Frontal cortex (tissue), 4 donors: ENCODE data around the gene RECK. TPM values are rescaled to one million over a fixed set of nuclear protein-coding genes. Genes with fewer than 3 reads are reported as not detected.
A peak's percentile ranks its signal among the peaks of the same experiment; 100 is the strongest.
"Not testable (repeated sequence)": the region's sequence is repeated elsewhere in the genome, so short reads cannot be mapped to it uniquely, and the experiment has no call there.

ENCODE experiments used
- DNase-seq, 2 donors: peaks; one replicate each; pipeline ENCODE4 v3.0.0; 2012; ENCODE audit warnings: low spot score in 2 of 2
- FAIRE-seq: peaks from 2 replicates; lab custom pipeline; 2012; peaks lifted over from hg19 to GRCh38; lab: Jason Lieb, UNC
- total RNA-seq: library from RNA; depleted of rRNA; stranded (reverse); fragments of >200 nt; gene quantifications from one replicate; pipeline ENCODE4 v1.2.3, GENCODE V29; 2014
- donor health status: control.
- donor health status: control.
- donor health status: control.

Gene RECK, protein sequence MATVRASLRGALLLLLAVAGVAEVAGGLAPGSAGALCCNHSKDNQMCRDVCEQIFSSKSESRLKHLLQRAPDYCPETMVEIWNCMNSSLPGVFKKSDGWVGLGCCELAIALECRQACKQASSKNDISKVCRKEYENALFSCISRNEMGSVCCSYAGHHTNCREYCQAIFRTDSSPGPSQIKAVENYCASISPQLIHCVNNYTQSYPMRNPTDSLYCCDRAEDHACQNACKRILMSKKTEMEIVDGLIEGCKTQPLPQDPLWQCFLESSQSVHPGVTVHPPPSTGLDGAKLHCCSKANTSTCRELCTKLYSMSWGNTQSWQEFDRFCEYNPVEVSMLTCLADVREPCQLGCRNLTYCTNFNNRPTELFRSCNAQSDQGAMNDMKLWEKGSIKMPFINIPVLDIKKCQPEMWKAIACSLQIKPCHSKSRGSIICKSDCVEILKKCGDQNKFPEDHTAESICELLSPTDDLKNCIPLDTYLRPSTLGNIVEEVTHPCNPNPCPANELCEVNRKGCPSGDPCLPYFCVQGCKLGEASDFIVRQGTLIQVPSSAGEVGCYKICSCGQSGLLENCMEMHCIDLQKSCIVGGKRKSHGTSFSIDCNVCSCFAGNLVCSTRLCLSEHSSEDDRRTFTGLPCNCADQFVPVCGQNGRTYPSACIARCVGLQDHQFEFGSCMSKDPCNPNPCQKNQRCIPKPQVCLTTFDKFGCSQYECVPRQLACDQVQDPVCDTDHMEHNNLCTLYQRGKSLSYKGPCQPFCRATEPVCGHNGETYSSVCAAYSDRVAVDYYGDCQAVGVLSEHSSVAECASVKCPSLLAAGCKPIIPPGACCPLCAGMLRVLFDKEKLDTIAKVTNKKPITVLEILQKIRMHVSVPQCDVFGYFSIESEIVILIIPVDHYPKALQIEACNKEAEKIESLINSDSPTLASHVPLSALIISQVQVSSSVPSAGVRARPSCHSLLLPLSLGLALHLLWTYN
- total RNA-seq = 7.3 TPM

DNA sequence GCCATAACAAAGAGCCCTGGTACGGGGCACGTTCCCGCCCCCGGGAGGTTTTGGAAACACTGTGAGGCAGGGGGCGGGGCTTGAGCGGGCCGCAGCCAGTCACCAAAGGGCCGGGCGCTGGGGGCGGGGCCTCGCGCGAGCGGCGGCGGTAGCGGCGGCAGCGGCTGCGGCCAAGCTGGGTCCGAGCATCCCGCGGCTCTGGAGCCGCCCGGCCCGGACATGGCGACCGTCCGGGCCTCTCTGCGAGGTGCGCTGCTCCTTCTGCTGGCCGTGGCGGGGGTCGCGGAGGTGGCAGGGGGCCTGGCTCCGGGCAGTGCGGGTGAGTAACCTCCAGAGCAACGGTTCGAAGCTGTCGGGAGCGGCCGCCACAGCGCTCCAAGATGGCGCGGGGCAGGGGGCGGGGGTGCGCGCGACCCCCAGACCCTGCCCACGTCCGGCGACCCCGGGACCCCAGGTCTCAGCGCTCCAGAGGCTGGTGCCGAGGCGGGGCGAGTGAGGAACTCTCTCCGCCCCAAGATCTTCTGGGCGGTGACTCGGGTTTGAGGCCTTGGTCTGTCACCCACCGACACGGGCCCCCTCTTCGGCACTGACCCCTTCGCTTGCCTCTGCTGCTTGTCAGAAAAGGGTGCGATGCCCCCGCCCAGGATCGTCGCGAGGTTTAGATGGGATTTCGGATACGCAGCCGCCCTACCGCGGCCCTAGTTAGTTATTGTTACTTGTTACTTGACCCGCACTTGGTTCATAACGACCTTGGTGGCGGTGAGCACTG, at the start of gene RECK:
Gene RECK, plus strand, starts transcription at position 134 of the 769 bp plus-strand sequence. Its CDS starts 86 bp downstream, at position 220.
- DNase-seq = peak; percentile 85 to 91
- no peak for FAIRE-seq

DNA sequence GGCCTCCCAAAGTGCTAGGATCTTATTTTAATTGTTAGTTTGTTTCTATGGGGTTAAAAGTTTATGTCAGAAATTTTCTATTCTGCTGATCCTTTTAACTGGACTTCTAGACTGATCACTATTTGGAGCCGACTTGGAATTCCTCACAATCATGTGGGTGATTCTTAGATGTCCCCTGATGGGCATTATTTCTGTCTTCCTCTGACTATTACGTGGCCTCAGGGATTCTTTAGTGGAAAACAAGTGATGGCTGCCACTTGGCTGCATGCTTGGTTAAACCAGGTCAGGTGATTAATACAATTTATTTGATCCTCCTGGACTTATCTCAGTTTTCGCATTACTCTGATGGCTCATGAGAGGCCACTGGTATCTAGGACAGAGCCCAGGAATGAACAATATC, 46.6 kb upstream of the RECK start:
- DNase-seq (no peak), FAIRE-seq (no peak)

DNA sequence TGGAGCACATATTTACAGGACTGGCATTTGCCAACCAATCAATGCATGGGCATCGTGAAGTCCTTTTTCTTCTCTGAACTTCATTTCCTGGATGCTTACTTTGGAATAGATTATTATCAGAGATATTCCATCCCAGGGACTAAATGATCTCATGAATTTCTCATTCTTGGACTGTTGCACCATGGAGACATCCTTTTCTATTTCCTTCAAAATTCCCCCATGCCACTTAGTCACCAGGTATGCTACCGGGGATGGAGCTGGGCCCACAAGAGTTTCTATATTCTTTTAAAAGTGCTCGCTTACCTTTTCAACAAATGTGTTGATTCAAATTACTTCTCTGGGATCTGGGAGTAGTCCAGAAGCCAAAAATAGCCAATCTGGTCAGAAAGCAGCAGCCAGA, 43.6 kb upstream of the RECK start:
- not testable (repeated sequence) for DNase-seq, FAIRE-seq

DNA sequence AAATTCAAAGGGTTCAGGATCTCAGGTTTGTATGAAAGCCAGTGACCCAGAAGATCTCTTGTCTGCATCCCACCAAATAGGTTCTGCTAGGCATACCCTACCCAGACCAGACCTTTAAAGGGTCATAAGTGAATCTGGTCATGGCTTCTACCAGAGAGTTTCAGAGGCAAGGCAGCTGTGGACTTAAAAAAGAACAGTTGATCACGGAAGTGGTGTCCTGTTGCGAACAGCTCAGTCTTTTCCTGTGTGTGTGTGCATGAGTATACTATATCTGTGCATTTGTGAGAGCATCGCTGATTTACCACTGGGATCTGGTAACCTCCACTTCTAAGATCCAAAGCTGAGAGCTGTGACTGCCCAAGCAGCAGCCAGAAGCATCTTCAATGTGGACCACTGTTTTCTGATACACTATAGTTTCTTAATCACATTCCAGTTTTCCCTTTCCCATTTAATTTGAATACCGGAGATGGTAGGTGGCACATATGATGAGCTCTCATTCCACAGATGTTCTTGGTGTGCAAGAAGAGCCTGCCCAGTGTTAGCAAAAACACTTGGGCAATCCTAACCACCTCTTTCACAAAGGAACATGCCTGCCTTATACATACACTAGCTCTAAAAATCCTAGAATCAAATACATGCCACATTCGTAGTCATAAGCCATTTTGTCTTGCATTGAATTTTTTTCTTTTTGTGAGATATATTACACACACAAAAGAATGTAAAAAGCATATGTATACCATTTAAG, 42.6 kb upstream of the RECK start:
- FAIRE-seq (no peak), DNase-seq (no peak)

DNA sequence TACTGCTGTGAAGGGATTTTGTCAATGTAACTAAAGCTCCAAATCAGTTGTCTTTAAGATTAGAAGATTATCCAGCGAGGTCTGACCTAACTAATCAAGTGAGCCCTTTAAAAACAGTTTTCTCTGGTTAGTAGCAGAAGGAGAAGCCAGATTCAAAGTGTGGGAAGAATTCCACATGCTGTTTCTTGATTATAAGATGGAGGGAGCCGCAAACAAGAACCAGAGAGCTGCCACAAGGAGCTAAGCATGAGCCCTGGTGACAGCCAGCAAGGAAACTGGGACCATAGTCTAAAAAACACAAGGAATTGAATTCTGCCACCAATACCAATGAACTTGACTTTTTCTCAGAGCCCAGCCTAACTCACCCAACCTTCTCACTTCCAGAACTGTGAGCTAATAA, 41.8 kb upstream of the RECK start:
- no peak for FAIRE-seq
- DNase-seq = no peak

DNA sequence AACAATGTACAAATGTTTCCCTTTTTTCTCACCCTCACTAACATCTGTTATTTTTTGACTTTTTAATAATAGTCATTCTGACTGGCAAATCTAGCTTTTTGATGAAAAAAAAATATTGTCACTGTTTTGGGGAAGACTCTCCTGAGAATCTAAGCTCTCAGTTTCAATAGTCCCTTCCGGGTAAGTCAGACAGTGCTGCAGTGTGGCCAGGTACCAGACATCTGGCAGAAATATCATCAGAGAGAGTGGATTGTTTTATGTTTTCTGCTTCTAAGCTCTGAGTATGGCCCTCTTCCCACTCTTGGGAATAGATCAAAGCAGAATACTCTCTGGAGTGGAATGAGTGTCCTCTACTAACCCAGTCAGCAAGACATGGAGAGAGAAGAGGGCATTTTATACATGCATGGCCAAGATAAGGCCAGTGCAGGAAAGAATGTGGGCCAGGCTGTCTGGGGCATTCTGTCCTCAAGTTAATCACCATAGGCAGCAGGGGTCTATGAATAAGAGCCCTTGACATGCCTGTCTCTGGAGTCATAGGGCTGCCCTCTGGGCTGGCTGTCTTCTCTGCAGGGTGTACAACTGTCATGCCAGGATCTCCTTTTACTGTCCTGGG, 40.2 kb upstream of the RECK start:
- DNase-seq (no peak), FAIRE-seq (no peak)

DNA sequence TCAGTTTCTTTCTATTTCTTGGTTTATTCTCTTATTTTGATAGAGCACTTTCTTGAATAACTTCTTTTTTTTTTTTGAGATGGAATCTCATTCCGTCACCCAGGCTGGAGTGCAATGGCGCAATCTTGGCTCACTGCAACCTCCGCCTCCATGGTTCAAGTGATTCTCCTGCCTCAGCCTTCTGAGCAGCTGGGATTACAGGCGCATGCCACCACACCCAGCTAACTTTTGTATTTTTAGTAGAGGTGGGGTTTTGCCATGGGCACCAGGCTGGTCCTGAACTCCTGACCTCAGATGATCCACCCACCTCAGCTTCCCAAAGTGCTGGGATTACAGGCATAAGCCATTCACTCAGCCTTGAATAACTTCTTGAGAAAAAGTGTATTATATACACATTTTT, 39.7 kb upstream of the RECK start:
- FAIRE-seq, DNase-seq: not testable (repeated sequence)

DNA sequence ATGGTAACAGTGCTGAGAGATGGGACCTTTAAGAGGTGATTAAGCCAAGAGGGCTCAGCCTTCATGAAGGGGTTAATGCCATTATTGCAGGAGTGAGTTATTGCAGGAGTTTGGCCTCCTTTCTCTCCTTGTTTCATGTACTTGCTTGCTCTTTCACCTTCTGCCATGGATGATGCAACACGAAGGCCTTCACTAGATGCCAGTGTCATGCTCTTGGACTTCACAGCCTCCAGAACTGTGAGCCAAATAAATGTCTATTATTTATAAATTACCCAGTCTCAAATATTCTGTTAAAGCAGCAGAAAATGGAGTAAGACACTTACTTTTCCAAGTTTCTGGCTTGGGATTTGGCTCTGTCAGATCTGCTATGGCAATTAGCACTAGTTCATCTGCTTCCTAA, 38.4 kb upstream of the RECK start:
- no peak for FAIRE-seq
- no peak for DNase-seq

DNA sequence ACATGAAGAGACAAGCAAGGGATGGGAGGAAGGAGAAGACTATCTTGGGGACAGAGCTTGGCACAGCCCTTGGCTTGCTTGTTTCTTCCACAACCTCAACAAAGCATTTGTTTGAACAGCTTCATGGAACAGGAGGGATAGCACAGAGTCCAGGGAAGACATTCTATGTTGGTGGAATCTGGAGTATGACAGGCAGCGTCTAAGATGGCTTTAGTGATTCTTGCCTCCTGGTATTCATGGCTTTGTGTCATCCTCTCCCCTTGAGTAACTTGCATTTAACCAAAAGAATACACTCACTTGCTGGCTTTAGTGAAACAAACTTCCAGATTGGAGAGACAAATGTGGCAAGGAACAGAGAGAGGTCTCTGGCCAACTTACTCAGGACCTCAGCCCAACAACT, 30.8 kb upstream of the RECK start:
- DNase-seq (no peak), FAIRE-seq (no peak)

DNA sequence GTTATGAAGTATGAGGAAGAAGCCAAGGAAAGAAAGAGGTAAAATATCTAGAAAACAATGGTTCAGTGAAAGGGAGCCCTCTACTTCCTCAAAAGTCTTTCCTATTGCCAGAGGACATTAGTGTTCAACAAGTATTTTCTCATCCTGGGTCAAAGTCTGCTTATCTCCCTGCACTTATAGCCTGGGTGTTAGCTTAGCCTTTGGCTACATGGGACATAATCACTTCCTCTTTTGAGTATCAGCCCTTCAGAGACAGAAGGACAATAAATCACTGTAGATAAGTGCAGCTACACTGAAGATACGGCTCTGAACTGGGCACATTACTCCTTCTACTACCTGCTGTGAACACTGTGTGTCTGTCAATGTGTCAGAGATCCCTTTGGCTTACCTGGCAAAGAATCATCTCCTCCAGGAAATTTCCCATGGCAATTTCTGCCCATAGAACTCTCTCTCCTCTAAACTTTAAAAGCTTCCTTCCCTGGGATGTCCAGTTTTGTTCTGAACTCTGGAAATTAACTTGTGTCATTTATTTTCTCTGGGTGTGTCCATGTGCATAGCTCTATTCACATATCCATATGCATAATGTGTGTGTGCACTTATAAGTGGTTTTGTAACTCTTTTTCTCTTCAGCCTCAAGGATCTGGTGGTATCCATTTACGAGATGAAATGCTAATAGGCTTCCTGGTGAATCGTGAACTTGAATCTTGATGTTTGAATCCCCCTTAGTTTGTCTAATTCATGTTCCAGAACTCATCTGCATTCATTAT, 30.0 kb upstream of the RECK start:
- no peak for FAIRE-seq
- DNase-seq = no peak

DNA sequence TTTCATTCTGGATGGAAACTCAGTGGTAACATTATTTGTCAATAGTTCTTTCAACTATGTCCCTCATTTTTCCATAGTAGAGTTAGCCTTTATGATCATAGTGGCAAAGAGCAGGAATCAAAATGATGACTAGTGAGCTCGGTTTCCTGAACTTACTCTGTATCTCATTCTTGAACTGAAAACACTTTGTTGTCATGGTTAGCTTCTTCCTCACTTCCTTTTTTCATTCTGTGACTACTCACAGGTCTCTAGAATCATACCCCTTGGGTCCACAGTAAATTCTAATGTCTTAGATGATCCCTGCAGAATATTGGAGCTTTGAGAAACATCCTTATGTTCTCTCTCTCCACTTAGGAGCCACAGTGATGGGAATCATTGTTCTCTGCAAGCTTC, 29.4 kb upstream of the RECK start:
- DNase-seq = no peak
- no peak for FAIRE-seq

DNA sequence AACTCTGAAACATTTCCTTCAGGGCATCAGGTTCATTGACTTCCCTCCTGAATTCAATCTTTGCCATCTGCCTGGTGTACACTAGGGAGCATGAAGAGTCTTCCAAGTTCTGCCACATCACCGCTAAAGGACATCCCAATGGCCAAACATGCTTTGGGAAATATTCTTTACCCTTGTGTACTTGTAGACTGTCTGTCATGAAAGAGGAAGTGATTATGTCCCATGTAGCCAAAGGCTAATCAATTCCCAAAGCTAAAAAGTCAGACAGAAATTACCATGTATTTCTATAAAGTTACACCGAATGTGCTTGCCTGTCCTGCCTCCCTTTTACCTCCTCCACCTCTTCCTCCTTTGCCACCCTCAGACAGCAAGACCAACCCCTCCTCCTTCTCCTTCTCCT, 28.9 kb upstream of the RECK start:
- DNase-seq = no peak
- FAIRE-seq = no peak

DNA sequence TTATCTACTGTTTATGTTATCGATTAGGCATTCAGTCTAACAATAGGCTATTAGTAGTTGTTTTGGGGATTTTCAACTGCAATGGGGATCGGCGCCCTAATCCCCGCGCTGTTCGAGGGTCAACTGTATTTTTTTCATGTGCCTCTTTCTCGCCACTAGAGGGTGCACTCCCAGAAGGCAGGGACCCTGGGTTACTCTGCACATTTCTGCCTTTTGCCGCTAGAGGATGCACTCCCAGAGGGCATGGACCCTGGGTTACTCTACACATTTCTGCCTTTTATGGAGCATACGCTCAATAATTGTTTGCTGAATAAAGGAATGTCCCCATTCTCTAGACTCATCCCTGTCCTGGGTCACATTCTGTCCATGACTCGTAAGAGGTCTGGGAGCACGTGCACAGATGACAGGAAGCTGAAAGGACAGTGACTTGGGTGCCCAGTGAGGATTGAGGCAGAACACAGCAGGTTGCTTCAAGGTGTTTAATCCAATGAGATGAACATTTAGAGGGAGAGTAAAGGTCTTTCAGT, 27.9 kb upstream of the RECK start:
- no peak for FAIRE-seq

DNA sequence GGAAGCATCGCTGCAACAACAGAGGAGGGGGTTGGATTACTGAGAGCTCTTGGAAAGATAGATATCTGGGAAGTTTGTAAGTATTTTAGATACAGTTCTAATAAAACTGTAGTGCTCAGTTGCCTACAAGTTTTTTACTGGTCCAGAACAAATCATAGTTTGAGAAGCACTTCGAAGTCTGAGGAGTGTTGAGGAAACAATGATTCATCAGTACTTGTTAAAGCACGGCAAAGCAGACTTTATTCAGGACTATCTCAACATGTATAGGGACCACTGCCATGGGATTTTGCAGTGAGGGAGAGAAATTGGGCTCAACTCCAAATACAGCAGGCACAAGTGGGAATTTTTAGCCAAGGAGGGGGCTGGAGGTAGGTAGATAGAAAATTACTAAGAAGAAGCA, 25.3 kb upstream of the RECK start:
- no peak for FAIRE-seq
- no peak for DNase-seq

More for the DNA sequence above, 27.9 kb upstream of the RECK start:
- DNase-seq = peak; percentile 20 to 55

DNA sequence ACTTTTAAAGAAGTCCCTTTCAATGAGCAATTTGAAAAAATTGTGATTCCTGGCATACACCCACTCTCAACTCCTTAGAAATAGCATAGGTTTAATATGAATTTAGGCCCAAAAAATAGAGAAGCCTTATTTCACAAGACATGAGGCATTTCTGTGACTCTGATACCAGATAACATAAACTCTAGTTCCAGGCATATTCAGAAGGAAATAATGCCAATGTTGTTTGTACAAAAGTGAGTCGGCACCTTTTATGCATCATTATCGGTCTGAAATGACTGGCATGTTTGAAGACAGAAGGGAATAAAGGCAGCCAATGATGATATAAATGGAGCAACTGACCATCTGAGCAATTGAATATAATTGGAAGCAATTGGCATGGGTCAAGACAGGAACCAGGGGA, 19.4 kb upstream of the RECK start:
- DNase-seq (no peak), FAIRE-seq (no peak)

DNA sequence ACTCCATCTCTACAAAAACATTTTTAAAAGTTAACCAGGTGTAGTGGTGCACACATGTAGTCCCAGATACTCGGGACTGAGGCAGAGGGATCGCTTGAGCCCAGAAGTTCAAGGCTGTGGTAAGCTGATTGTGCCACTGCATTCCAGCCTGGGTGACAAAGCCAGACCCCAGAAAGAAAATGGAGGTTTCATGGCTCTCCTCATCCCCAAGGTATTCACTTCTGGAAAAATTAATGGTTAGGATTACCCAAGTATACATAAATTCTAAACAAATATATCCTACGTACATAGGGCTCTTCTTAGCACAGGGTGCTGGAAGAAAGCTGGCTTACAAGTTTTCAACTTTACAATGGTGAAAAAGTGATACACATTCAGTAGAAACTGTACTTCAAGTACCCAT, 18.6 kb upstream of the RECK start:
- FAIRE-seq = no peak
- no peak for DNase-seq

DNA sequence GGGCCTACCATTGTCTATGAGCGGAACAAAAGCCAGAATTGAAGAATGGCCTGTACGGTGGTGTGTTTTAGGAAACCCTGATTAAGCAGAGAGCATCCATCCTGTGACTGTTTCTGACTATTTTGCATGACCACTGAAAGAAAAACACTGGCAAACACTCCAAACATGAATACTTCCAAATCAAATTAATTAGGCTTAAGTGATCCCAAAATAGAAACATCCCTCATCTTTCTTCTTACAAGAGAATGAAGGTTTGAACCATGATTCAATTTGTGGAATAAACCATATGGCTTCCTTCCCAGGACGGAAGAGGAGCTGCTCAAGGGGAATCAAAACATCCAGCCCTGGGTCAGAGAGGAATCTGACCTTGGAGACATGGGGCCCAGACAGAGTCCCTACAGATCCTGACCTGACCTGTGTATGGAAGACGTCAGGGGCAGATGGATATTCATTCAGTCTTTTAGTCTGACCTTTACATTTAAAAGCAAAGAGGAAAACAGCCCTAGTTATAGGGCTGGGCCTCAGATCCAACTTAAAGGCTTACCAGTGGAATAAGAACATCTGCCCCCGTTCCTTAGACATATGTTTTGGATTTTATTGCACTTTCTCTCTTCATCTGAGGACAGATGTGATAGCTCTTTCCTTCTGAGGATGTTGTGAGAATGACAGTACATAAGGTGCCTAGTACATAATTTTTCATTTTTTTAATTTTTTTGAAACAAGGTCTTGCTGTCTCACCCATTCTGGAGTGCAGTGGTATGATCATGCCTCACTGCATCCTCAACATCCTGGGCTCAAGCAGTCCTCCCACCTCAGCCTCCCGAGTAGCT, 17.6 kb upstream of the RECK start:
- FAIRE-seq (no peak), DNase-seq (peak in 1 of 2 donors; percentile 14)
